ENCODE measurements around the gene STX1A. TPM values are rescaled to one million over a fixed set of nuclear protein-coding genes. Genes with fewer than 3 reads are reported as not detected.

STX1A gene
- total and polyA plus RNA-seq, 2 of the 4 experiments (the other 2 are of a cell fraction): 9.3 to 22.0 TPM

DNA sequence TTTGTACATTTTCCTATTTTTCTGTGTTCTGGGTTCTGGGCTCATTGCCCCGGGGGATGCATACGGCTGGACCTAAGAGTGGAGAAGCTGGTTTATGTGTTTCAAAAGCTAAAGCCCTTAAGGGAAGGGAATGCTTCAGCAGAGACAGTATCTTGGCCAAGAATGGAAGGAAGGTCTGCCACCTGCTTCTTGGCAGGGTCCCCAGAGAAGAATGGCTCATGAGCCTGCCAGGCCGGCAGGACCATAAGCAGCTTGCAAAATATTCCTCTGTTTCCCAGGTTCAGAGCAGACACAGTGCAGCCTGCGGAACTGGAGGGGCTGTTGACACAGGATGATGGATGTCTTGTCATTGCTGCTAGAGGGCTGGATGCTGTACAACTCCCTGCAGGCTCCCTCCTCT is 26.9 kb upstream of the STX1A start:
- H3K4me1 ChIP-seq (ENCODE audit: control insufficient read depth, insufficient read depth, low read length): no peaks in the 10 kb centered on the region; the same call in 1 of the 2 replicates
- H3K56ac ChIP-seq (ENCODE audit: extremely low read depth, insufficient read depth, low read length): no peak overlapping the region
- H2BK20ac ChIP-seq (ENCODE audit: low read depth, low read length): no peak overlapping the region
- dilution Hi-C loops (cut with HindIII; ENCODE audit: low sequenced_read_pairs, unreplicated experiment) (no loop called here), in situ Hi-C loops (cut with MboI; ENCODE audit: low sequenced_read_pairs) (no loop called here), intact Hi-C loops (cut with micrococcal nuclease) (loop anchor here (10.0 kb wide), 1 partner anchor 48 kb away; no protein-coding TSS in a partner anchor)
- H3K27me3 ChIP-seq (ENCODE audit: control insufficient read depth, insufficient read depth, low read length): no peaks in the 10 kb centered on the region
- no peak overlapping the region for H3K14ac ChIP-seq (replicated peaks; ENCODE audit: low read depth, low read length)
- no peak overlapping the region for H4K8ac ChIP-seq (ENCODE audit: low read depth in 2 of 2, low read length in 2 of 2)
- H2AFZ ChIP-seq (replicated peaks; ENCODE audit: low read length, poor library complexity): no peak overlapping the region
- no peak overlapping the region for H2BK15ac ChIP-seq (ENCODE audit: low read depth, low read length)
- H3K23ac ChIP-seq (ENCODE audit: low read depth, low read length): no peak overlapping the region
- no peak overlapping the region for H4K91ac ChIP-seq (ENCODE audit: insufficient read depth, low read depth, low read length)
- H3K4ac ChIP-seq (ENCODE audit: low read depth, low read length): no peak overlapping the region
- TF ChIP-seq, protein P1, sequence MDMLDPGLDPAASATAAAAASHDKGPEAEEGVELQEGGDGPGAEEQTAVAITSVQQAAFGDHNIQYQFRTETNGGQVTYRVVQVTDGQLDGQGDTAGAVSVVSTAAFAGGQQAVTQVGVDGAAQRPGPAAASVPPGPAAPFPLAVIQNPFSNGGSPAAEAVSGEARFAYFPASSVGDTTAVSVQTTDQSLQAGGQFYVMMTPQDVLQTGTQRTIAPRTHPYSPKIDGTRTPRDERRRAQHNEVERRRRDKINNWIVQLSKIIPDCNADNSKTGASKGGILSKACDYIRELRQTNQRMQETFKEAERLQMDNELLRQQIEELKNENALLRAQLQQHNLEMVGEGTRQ (IDR thresholded peaks at IDR 0.05; ENCODE audit: low read depth, low read length): no peak
- TF ChIP-seq RCOR1 (IDR thresholded peaks at IDR 0.05; ENCODE audit: insufficient replicate concordance, low read length) (no peak), MAZ (IDR thresholded peaks at IDR 0.05; ENCODE audit: borderline replicate concordance, low read depth, low read length) (no peak), BHLHE40 (IDR thresholded peaks at IDR 0.05; ENCODE audit: low read depth, low read length) (no peak), MAFK (IDR thresholded peaks at IDR 0.05; ENCODE audit: low read depth, low read length) (no peak), RFX5 (IDR thresholded peaks at IDR 0.05; ENCODE audit: low read depth, low read length) (no peak), POLR2A (IDR thresholded peaks at IDR 0.05; ENCODE audit: low read depth, low read length) (no peak), CEBPB (IDR thresholded peaks at IDR 0.05; ENCODE audit: low read depth, low read length) (no peak), RAD21 (IDR thresholded peaks at IDR 0.05; ENCODE audit: low read length) (no peak), MXI1 (IDR thresholded peaks at IDR 0.05; ENCODE audit: borderline replicate concordance, low read depth, low read length) (no peak), CHD1 (IDR thresholded peaks at IDR 0.05; ENCODE audit: low read depth, low read length) (no peak), SMC3 (IDR thresholded peaks at IDR 0.05; ENCODE audit: low read depth, low read length) (no peak), FOS (IDR thresholded peaks at IDR 0.05; ENCODE audit: low read depth, low read length) (no peak), NFE2L2 (IDR thresholded peaks at IDR 0.05; ENCODE audit: low read depth, low read length) (no peak)
- TF ChIP-seq, protein P2, sequence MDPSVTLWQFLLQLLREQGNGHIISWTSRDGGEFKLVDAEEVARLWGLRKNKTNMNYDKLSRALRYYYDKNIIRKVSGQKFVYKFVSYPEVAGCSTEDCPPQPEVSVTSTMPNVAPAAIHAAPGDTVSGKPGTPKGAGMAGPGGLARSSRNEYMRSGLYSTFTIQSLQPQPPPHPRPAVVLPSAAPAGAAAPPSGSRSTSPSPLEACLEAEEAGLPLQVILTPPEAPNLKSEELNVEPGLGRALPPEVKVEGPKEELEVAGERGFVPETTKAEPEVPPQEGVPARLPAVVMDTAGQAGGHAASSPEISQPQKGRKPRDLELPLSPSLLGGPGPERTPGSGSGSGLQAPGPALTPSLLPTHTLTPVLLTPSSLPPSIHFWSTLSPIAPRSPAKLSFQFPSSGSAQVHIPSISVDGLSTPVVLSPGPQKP (IDR thresholded peaks at IDR 0.05; ENCODE audit: borderline replicate concordance, low read depth, low read length): no peak
- TF ChIP-seq, protein P3, sequence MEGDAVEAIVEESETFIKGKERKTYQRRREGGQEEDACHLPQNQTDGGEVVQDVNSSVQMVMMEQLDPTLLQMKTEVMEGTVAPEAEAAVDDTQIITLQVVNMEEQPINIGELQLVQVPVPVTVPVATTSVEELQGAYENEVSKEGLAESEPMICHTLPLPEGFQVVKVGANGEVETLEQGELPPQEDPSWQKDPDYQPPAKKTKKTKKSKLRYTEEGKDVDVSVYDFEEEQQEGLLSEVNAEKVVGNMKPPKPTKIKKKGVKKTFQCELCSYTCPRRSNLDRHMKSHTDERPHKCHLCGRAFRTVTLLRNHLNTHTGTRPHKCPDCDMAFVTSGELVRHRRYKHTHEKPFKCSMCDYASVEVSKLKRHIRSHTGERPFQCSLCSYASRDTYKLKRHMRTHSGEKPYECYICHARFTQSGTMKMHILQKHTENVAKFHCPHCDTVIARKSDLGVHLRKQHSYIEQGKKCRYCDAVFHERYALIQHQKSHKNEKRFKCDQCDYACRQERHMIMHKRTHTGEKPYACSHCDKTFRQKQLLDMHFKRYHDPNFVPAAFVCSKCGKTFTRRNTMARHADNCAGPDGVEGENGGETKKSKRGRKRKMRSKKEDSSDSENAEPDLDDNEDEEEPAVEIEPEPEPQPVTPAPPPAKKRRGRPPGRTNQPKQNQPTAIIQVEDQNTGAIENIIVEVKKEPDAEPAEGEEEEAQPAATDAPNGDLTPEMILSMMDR (conservative IDR thresholded peaks at IDR 0.05; ENCODE audit: low read depth, low read length): no peak
- H3K79me1 ChIP-seq (ENCODE audit: low read depth in 1 of 2, low read length in 2 of 2): no peaks in the 10 kb centered on the region
- no peak overlapping the region for H3K18ac ChIP-seq (ENCODE audit: low read depth, low read length)
- no peak overlapping the region for H3K9ac ChIP-seq (ENCODE audit: low read depth, low read length)
- no peak overlapping the region for H4K5ac ChIP-seq (ENCODE audit: low read depth, low read length)
- WGBS, 2 experiments (ENCODE audit: extremely low coverage in 2 of 2, insufficient read length in 1 of 2): 80% methylated on average over 2 of the region's 4 CpGs; no CpG with 5 or more reads in 1 of the 2 experiments
- no peak overlapping the region for H3K4me3 ChIP-seq (ENCODE audit: insufficient read depth, low read depth, low read length)
- no peak overlapping the region for H2BK5ac ChIP-seq (ENCODE audit: low read depth, low read length, poor library complexity, severe bottlenecking)
- no peak overlapping the region for H2BK120ac ChIP-seq (ENCODE audit: low read depth, low read length)
- H3K4me2 ChIP-seq (ENCODE audit: low read depth, low read length): no peak overlapping the region
- no peaks in the 10 kb centered on the region for H3K9me3 ChIP-seq (ENCODE audit: control insufficient read depth, insufficient read depth, low read length)
- POLR2A ChIA-PET (ENCODE audit: unreplicated experiment): no interaction called here
- CTCF ChIA-PET: no interaction called here
- no peak overlapping the region for H2AK9ac ChIP-seq (replicated peaks; ENCODE audit: low read depth, low read length, poor library complexity)
- ATAC-seq (ENCODE audit: low read depth) (no peak), DNase-seq (no peak)
- no peaks in the 10 kb centered on the region for H4K20me1 ChIP-seq (ENCODE audit: insufficient read depth, low read length)
- H2AK5ac ChIP-seq (ENCODE audit: low read depth, low read length): no peak overlapping the region
- BruUV-seq (replicated peaks): no TSS peak
- H3K27ac ChIP-seq (ENCODE audit: insufficient read depth, low read length): no peak overlapping the region
- H3K36me3 ChIP-seq (ENCODE audit: control insufficient read depth, insufficient read depth, low read length): no peaks in the 10 kb centered on the region
- no peaks in the 10 kb centered on the region for H3K9me1 ChIP-seq (ENCODE audit: insufficient read depth, low read length)
